LNCaP clone FGC (cell line): ENCODE data around the gene GIGYF1.
"Not testable (repeated sequence)": the region's sequence is repeated elsewhere in the genome, so short reads cannot be mapped to it uniquely, and the experiment has no call there.

Source experiments
- DNase-seq: peaks from one replicate; pipeline ENCODE4 v3.0.0-alpha.2; 2011; ENCODE audit warnings: low read depth
- H3K4me3 ChIP-seq: 2 replicates; pipeline ENCODE4 v1.5.1; 2011; ENCODE audit warnings: mild to moderate bottlenecking, low read depth, low read length, control low read depth
- CTCF ChIP-seq: IDR thresholded peaks from 2 replicates; pipeline ENCODE4 v1.5.1; 2012; ENCODE audit warnings: mild to moderate bottlenecking; ENCODE audit not compliant: control insufficient read depth, insufficient read depth; ENCODE audit errors: extremely low read depth

The GIGYF1 gene

GRCh38 chr7:100667331-100668068 is 26.6 kb downstream of the GIGYF1 start:
- DNase-seq, result no peak
- no peak for TF ChIP-seq CTCF
- no peak overlapping the region for H3K4me3 ChIP-seq

GRCh38 chr7:100665168-100665726 is 28.8 kb downstream of the GIGYF1 start:
- H3K4me3 ChIP-seq, result no peak overlapping the region
- no peak for TF ChIP-seq CTCF
- no peak for DNase-seq

- H3K4me3 ChIP-seq, DNase-seq: not testable (repeated sequence)
Observed at GRCh38 chr7:100662194-100662776, 31.8 kb downstream of the GIGYF1 start.

GRCh38 chr7:100655908-100656674 is 38.0 kb downstream of the GIGYF1 start, which contains the start of gene ACTL6B:
ACTL6B (minus strand) TSS chr7:100656448; CDS start chr7:100656354, 94 bp downstream.
- no peak within 1 kb of the TSS for H3K4me3 ChIP-seq
- no peak for TF ChIP-seq CTCF
- no peak for DNase-seq

GRCh38 chr7:100654908-100655831 is 38.9 kb downstream of the GIGYF1 start:
- no peak overlapping the region for H3K4me3 ChIP-seq
- TF ChIP-seq CTCF, result no peak
- no peak for DNase-seq

GRCh38 chr7:100649826-100650565 is 44.1 kb downstream of the GIGYF1 start:
- DNase-seq, result no peak
- no peak for TF ChIP-seq CTCF
- H3K4me3 ChIP-seq, result no peak overlapping the region
